HepG2 (cell line): ENCODE measurements around the gene LTA. TPM values are rescaled to one million over a fixed set of nuclear protein-coding genes. Genes with fewer than 3 reads are reported as not detected.
A peak's percentile ranks its signal among the peaks of the same experiment; 100 is the strongest.

Experiments used
- AGO2 ChIP-seq: fragments of 200-400 bp; formaldehyde crosslinking; optimal IDR thresholded peaks from 2 replicates; pipeline ENCODE3; 2017; ENCODE audit warnings: mild to moderate bottlenecking, low read depth, low read length, moderate library complexity
- ARNTL ChIP-seq: sonication (generic); formaldehyde crosslinking; IDR thresholded peaks from 2 replicates; pipeline ENCODE4 v1.4.0; 2020; ENCODE audit warnings: mild to moderate bottlenecking, missing genetic modification reagents
- CHD4 ChIP-seq: fragments of 200-600 bp; sonication (generic); IDR thresholded peaks from 2 replicates; pipeline ENCODE4 v1.7.0; 2017; ENCODE audit warnings: mild to moderate bottlenecking, low read length, borderline replicate concordance
- ERF ChIP-seq: IDR thresholded peaks from 2 replicates; pipeline ENCODE4 v1.6.1; 2018; ENCODE audit warnings: missing biosample characterization, missing genetic modification reagents
- FOXA1 ChIP-seq, 2 experiments: fragments of 450-650 bp in 1 of 2; sonication (generic) in 1 of 2; formaldehyde crosslinking in 1 of 2; IDR thresholded peaks; 2 replicates each; pipeline versions ENCODE4 v1.4.0 to v1.6.1; 2016 to 2020; ENCODE audit warnings: missing genetic modification reagents in 1 of 2
- GTF3A ChIP-seq: sonication (generic); formaldehyde crosslinking; conservative IDR thresholded peaks from 2 replicates; pipeline ENCODE4 v1.4.0; 2020; ENCODE audit warnings: mild to moderate bottlenecking, missing genetic modification reagents
- HNRNPH1 ChIP-seq: fragments of 200-400 bp; formaldehyde crosslinking; optimal IDR thresholded peaks from 2 replicates; pipeline ENCODE3; 2017; ENCODE audit warnings: mild to moderate bottlenecking, low read depth, low read length
- IRX3 ChIP-seq: sonication (generic); formaldehyde crosslinking; IDR thresholded peaks from 2 replicates; pipeline ENCODE4 v1.8.1; 2023; ENCODE audit warnings: mild to moderate bottlenecking, low read depth, missing genetic modification reagents, borderline replicate concordance
- KLF11 ChIP-seq: IDR thresholded peaks from 2 replicates; pipeline ENCODE4 v1.6.1; 2016; ENCODE audit warnings: missing compliant biosample characterization
- NKX3-1 ChIP-seq: sonication (generic); formaldehyde crosslinking; IDR thresholded peaks from 2 replicates; pipeline ENCODE4 v1.5.0; 2020; ENCODE audit warnings: missing genetic modification reagents
- NRL ChIP-seq: sonication (generic); formaldehyde crosslinking; IDR thresholded peaks from 2 replicates; pipeline ENCODE4 v1.5.0; 2020; ENCODE audit warnings: missing genetic modification reagents, mild to moderate bottlenecking, moderate library complexity, borderline replicate concordance
- PITX1 ChIP-seq: sonication (generic); formaldehyde crosslinking; IDR thresholded peaks from 2 replicates; pipeline ENCODE4 v1.5.1; 2020; ENCODE audit warnings: mild to moderate bottlenecking, missing genetic modification reagents
- RXRA ChIP-seq: sonication (generic); formaldehyde crosslinking; IDR thresholded peaks from 2 replicates; pipeline ENCODE4 v1.5.1; 2020; ENCODE audit warnings: missing genetic modification reagents
- SRY ChIP-seq: sonication (generic); formaldehyde crosslinking; IDR thresholded peaks from 2 replicates; pipeline ENCODE4 v1.8.0; 2022; ENCODE audit warnings: mild to moderate bottlenecking, missing genetic modification reagents
- TP53 ChIP-seq: sonication (generic); formaldehyde crosslinking; conservative IDR thresholded peaks from 2 replicates; pipeline ENCODE4 v1.4.0; 2020; ENCODE audit warnings: missing genetic modification reagents
- ZNF180 ChIP-seq: sonication (generic); formaldehyde crosslinking; IDR thresholded peaks from 2 replicates; pipeline ENCODE4 v1.4.0; 2020; ENCODE audit warnings: low read depth, missing genetic modification reagents, borderline replicate concordance
- ZNF546 ChIP-seq: sonication (generic); formaldehyde crosslinking; conservative IDR thresholded peaks from 2 replicates; pipeline ENCODE4 v1.8.1; 2023; ENCODE audit warnings: mild to moderate bottlenecking, missing genetic modification reagents
- ZNF652 ChIP-seq: IDR thresholded peaks from 2 replicates; pipeline ENCODE4 v1.6.1; 2016; ENCODE audit warnings: low read depth, borderline replicate concordance
- ZNF740 ChIP-seq: sonication (generic); formaldehyde crosslinking; IDR thresholded peaks from 2 replicates; pipeline ENCODE4 v1.4.0; 2020; ENCODE audit warnings: missing genetic modification reagents
- ZNF761 ChIP-seq: sonication (generic); formaldehyde crosslinking; conservative IDR thresholded peaks from 2 replicates; pipeline ENCODE4 v1.4.0; 2020; ENCODE audit warnings: mild to moderate bottlenecking, missing genetic modification reagents
- ZNF850 ChIP-seq: sonication (generic); formaldehyde crosslinking; conservative IDR thresholded peaks from 2 replicates; pipeline ENCODE4 v1.9.0; 2021; ENCODE audit warnings: mild to moderate bottlenecking, missing genetic modification reagents
- ZSCAN25 ChIP-seq: sonication (generic); formaldehyde crosslinking; IDR thresholded peaks from 2 replicates; pipeline ENCODE4 v1.8.0; 2022; ENCODE audit warnings: mild to moderate bottlenecking, missing genetic modification reagents
- polyA plus RNA-seq, 8 experiments: library from polyadenylated mRNA; depleted of rRNA in 3 of 8; stranded (reverse) in 7 of 8; unstranded in 1 of 8; fragments of >200 nt; fragmentation: Illumina TruSeq in 4 of 8; extraction: Trizol in 4 of 8; gene quantifications; 2 replicates each; pipeline versions ENCODE4 v1.2.1 to v1.2.3, GENCODE V29; 2011 to 2016; ENCODE audit warnings: low read depth in 4 of 8, missing spikeins in 1 of 8, mixed read lengths in 1 of 8; ENCODE audit not compliant: insufficient read depth in 1 of 8
- total RNA-seq, 5 experiments: library from RNA; depleted of rRNA; stranded (reverse); fragments of >200 nt; fragmentation: Illumina TruSeq; extraction: Trizol; gene quantifications; 2 replicates each; pipeline ENCODE4 v1.2.3, GENCODE V29; 2016; ENCODE audit warnings: low read depth in 1 of 5
- TF ChIP-seq, protein P1 (sequence below): sonication (generic); formaldehyde crosslinking; IDR thresholded peaks from 2 replicates; pipeline ENCODE4 v1.9.0; 2021; ENCODE audit warnings: missing genetic modification reagents, borderline replicate concordance
- TF ChIP-seq, protein P2 (sequence below): sonication (generic); formaldehyde crosslinking; IDR thresholded peaks from 2 replicates; pipeline ENCODE4 v1.4.0; 2020; ENCODE audit warnings: missing genetic modification reagents, borderline replicate concordance

LTA gene
- total and polyA plus RNA-seq, 2 of the 13 experiments (the other 11 are each of a cell fraction or from before 2014, with no cell fraction given) = 0.09 TPM; not detected in 1

DNA sequence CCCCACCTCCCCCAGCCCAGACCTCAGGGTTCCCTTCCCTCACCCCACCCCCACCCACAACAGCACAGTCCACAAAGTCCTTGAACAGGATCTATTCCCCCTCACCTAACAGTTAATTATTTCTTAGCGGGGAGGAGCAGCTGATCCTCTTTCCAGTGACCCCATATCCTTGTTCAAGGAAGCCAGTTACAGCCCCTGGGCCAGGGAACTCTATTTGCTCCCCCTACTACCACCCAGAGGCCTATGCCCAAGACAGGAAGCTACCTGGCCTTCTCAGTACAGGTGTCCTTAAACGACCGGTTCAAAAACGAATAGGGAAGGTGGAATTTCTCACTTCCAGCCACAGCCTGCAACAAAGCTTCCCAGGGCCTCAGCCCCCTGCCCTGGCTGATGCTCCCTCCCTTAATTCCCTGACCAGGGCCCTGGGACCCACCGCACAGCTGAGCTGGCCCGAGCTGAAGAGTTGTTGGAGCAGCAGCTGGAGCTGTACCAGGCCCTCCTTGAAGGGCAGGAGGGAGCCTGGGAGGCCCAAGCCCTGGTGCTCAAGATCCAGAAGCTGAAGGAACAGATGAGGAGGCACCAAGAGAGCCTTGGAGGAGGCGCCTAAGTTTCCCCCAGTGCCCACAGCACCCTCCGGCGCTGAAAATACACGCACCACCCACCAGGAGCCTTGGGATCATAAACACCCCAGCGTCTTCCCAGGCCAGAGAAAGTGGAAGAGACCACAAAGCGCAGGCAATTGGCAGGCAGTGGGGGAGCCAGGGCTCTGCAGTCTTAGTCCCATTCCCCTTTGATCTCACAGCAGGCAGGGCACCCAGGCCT lies 42.5 kb upstream of the LTA start (continued):
- TF ChIP-seq HNRNPH1 (peak; percentile 36), ZSCAN25 (CRISPR knock-in tag) (no peak), TP53 (CRISPR knock-in tag) (no peak), NRL (CRISPR knock-in tag) (peak; percentile 72), IRX3 (CRISPR knock-in tag) (0 out of 2 replicates have a peak, but pooled peaks have one; percentile 26), PITX1 (CRISPR knock-in tag) (peak; percentile 66; the same call in 1 of the 2 replicates), RXRA (CRISPR knock-in tag) (0 out of 2 replicates have a peak, but pooled peaks have one; percentile 43), ZNF740 (peak; percentile 17; the same call in 1 of the 2 replicates), ZNF546 (CRISPR knock-in tag) (peak; percentile 71; the same call in 1 of the 2 replicates), NKX3-1 (CRISPR knock-in tag) (peak; percentile 22; the same call in 1 of the 2 replicates), ARNTL (CRISPR knock-in tag) (no peak), ZNF761 (CRISPR knock-in tag) (peak; percentile 17; the same call in 1 of the 2 replicates), AGO2 (peak; percentile 99), CHD4 (no peak), FOXA1 (IDR thresholded peaks at IDR 0.05) (no peak), FOXA1 (CRISPR knock-in tag; IDR thresholded peaks at IDR 0.05) (no peak), GTF3A (CRISPR knock-in tag) (no peak), ERF (CRISPR knock-in tag) (0 out of 2 replicates have a peak, but pooled peaks have one; percentile 23), ZNF652 (peak; percentile 57; the same call in 1 of the 2 replicates), ZNF850 (0 out of 2 replicates have a peak, but pooled peaks have one; percentile 47), KLF11 (CRISPR knock-in tag) (no peak), ZNF180 (CRISPR knock-in tag) (0 out of 2 replicates have a peak, but pooled peaks have one; percentile 41), SRY (peak; percentile 74; the same call in 1 of the 2 replicates)
- TF ChIP-seq, protein P1, sequence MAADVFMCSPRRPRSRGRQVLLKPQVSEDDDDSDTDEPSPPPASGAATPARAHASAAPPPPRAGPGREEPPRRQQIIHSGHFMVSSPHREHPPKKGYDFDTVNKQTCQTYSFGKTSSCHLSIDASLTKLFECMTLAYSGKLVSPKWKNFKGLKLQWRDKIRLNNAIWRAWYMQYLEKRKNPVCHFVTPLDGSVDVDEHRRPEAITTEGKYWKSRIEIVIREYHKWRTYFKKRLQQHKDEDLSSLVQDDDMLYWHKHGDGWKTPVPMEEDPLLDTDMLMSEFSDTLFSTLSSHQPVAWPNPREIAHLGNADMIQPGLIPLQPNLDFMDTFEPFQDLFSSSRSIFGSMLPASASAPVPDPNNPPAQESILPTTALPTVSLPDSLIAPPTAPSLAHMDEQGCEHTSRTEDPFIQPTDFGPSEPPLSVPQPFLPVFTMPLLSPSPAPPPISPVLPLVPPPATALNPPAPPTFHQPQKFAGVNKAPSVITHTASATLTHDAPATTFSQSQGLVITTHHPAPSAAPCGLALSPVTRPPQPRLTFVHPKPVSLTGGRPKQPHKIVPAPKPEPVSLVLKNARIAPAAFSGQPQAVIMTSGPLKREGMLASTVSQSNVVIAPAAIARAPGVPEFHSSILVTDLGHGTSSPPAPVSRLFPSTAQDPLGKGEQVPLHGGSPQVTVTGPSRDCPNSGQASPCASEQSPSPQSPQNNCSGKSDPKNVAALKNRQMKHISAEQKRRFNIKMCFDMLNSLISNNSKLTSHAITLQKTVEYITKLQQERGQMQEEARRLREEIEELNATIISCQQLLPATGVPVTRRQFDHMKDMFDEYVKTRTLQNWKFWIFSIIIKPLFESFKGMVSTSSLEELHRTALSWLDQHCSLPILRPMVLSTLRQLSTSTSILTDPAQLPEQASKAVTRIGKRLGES (CRISPR knock-in tag) = 0 out of 2 replicates have a peak, but pooled peaks have one; percentile 25
- TF ChIP-seq, protein P2, sequence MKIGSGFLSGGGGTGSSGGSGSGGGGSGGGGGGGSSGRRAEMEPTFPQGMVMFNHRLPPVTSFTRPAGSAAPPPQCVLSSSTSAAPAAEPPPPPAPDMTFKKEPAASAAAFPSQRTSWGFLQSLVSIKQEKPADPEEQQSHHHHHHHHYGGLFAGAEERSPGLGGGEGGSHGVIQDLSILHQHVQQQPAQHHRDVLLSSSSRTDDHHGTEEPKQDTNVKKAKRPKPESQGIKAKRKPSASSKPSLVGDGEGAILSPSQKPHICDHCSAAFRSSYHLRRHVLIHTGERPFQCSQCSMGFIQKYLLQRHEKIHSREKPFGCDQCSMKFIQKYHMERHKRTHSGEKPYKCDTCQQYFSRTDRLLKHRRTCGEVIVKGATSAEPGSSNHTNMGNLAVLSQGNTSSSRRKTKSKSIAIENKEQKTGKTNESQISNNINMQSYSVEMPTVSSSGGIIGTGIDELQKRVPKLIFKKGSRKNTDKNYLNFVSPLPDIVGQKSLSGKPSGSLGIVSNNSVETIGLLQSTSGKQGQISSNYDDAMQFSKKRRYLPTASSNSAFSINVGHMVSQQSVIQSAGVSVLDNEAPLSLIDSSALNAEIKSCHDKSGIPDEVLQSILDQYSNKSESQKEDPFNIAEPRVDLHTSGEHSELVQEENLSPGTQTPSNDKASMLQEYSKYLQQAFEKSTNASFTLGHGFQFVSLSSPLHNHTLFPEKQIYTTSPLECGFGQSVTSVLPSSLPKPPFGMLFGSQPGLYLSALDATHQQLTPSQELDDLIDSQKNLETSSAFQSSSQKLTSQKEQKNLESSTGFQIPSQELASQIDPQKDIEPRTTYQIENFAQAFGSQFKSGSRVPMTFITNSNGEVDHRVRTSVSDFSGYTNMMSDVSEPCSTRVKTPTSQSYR (CRISPR knock-in tag) = peak; percentile 53; the same call in 1 of the 2 replicates
